HG02571 (cell line): ENCODE measurements around the gene PPP1R7.
"Not testable (repeated sequence)": the region's sequence is repeated elsewhere in the genome, so short reads cannot be mapped to it uniquely, and the experiment has no call there.

ENCODE experiments used
- ATAC-seq: cut with Tn5 transposase; IDR thresholded peaks from one replicate; pipeline ENCODE4 v1.9.1; 2021; ENCODE audit warnings: mild to moderate bottlenecking, moderate library complexity; ENCODE audit not compliant: unreplicated experiment

The PPP1R7 gene, protein sequence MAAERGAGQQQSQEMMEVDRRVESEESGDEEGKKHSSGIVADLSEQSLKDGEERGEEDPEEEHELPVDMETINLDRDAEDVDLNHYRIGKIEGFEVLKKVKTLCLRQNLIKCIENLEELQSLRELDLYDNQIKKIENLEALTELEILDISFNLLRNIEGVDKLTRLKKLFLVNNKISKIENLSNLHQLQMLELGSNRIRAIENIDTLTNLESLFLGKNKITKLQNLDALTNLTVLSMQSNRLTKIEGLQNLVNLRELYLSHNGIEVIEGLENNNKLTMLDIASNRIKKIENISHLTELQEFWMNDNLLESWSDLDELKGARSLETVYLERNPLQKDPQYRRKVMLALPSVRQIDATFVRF

DNA sequence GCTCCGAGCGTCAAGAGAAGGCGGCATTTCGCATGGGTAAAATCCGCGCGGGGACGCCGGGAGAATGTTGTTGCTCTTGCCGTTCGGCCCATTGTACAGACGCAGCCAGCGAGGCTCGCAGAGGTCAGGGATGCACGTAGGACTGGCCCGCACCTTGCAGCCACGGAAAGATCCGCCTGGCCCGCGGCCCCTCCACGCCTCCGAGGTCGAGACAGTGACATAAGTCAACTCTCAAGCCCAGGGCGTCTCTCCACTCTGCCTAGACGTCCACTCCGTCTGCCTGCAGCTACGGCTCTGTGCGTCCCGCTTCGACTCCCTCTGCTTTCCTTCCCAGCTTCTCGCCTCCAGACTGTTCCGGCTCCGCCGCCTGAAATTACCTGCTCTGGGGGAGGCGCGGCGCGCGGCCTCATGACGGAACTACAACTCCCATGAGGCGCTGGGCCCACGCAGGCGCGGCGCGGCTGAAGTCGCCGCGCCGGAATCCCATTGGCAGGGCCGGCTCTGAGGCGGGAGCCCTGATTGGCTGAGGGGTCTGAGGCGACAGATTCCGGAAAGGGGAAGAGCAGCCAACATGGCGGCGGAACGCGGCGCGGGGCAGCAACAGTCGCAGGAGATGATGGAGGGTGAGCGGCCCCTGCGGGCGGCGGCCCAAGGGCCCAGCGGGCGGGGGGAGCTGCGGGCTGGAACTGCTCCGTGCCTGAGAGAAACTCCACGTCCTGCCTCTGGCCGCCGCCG, at the start of gene PPP1R7:
Gene PPP1R7, plus strand, starts transcription at position 543 of the 735 bp plus-strand sequence. Its CDS starts 29 bp downstream, at position 572.
- ATAC-seq: peak; percentile 73

DNA sequence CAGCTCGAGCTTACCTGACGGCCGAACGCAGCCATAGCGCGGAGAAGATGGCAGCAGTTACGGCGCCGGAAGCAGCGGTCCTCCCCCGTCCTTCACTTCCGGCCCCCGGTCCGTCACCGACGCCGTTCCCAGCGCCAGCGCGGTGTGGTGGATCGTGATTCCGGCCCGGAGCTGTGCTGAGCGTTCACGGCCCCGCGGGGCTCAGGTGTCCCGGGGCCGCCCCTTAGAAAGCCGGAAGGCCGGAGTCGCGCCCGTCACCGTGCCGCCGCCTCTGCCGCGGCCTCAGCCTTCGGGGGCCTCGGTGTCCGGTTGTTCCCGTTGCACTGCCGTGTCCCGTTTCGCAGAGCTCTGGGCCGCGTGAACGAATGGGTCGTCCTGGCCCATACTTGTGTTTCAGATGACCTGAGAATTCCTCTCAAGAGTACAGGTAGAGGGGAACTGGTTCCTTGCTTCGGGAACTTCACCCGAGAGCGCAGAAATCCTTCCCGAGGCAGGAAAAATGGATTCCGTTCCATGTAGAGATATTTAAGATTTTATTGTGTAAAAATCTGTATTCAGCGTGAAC, 47.9 kb upstream of the PPP1R7 start, which contains the start of gene MTERF4:
Gene MTERF4, minus strand, starts transcription at position 49 of the 565 bp plus-strand sequence. Its CDS starts 14 bp downstream, at position 35.
- ATAC-seq: peak; percentile 87

DNA sequence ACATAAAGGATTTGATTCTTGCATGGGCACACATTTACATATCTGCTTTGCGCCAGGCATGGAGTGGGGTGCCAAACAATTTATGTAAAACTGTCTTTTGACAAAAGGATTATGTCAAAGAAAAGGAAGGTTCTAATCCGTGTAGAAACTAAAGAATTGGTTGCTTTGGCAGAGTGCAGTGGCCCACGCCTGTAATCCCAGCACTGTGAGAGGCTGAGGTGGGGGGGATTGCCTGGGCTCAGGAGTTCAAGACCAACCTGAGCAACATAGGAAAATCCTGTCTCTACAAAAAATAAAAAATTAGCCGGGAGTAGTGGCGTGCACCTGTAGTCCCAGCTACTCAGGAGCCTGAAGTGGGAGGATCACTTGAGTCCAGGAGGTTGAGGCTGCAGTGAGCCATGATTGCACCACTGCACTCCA, 47.1 kb upstream of the PPP1R7 start:
- no peak for ATAC-seq

DNA sequence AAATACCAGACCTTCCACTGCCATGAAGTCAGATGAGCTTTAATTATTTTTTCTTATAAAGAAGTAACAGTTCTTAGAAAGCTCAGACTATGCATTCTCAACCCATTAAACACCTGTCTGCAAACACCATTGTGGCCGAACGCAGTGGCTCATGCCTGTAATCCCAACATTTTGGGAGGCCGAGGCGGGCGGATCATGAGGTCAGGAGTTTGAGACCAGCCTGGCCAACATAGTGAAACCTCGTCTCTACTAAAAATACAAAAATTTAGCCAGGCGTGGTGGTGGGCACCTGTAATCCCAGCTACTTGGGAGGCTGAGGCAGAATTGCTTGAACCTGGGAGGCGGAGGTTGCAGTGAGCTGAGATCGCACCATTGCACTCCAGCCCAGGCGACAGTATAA, 45.7 kb upstream of the PPP1R7 start:
- not testable (repeated sequence) for ATAC-seq

DNA sequence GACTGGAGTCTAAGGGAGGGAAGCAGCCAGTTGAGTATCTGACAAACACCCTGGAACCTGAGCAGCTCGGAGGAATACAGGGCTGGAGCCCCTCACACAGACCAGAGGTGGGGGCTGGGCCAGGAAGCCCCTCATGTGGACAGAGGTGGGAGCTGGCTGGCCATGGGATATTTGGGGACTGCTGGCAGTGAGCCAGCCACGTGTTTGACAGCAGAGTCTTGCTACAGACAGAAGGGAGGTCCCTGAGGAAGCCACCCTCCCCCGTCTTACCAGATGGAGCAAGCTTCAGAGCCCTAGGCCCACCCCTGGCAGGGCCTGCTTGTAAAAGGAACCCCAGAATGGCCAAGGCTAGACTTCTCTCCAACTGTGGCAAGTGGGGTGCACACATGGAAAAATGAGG, 44.6 kb upstream of the PPP1R7 start:
- ATAC-seq: no peak

DNA sequence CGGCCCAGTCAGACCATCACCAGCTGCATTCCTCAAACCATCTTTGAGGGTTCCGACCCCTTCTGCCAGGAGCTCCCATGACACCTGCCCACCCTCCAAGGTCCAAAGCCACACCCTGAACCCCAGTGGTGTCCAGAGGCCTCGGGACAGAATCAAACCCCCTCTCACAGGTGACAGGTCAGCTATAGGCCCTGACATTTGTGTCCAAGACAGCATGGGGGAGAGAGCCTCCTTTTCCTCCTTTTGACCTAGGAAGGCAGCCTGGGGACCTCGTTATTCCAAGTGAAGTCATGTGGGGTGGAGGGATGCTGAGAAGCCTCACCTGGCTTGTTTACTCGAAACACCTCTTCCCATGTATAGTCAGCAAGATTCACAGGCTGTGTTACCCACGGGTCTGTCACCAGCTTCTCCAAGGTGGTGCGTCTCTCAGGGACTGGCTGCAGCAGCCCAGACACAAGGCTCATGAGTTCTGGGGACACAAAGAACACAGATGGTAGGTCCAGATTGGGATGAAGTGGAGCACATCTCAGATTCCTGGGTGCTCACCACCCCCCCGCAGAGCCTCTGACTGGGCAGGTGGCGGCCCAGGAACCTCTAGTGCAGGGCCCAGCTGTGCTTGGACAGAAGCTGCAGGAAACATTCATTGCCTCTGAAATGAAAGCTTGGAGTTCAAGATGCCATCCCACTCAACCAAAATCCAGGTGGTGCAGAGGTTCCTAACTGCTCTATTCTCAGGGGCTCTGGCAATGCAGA, 43.1 kb upstream of the PPP1R7 start:
- no peak for ATAC-seq

DNA sequence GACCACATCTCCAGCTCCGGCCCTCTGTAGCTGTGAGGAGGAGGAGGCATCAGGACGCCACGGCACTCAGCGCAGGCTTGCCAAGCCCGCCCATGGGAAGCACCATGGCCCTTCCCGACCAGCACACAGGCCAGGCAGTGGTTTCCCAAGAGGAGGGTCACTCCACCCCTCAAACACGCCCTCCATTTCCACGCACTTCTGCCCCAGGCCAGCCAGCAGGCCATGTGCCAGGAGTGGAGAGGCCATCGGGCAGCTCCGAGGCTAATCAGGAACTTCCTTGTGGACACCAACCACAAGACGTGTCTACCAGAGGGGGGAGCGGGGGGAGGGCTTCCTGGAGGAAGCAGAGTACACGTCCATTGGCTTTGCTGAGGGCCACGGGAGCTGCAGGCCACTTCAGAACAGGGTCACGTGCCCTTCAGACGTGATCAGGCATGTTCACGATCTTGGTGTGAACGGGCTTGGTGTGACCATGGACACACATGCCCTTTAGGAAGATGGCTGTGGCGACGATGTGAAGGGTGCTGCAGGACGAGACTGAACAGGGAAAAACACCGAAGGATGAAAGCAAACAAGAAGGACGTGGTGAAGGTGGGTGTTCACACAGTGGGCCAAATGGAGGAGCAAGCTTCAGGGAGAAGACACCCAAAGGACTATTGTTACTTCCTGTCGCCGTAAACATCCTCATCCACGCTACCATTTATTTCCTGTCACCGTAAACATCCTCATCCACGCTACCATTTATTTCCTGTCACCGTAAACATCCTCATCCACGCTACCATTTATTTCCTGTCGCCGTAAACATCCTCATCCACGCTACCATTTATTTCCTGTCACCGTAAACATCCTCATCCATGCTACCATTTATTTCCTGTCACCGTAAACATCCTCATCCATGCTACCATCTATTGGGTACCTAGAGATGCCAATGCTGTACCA, 41.7 kb upstream of the PPP1R7 start:
- no peak for ATAC-seq

DNA sequence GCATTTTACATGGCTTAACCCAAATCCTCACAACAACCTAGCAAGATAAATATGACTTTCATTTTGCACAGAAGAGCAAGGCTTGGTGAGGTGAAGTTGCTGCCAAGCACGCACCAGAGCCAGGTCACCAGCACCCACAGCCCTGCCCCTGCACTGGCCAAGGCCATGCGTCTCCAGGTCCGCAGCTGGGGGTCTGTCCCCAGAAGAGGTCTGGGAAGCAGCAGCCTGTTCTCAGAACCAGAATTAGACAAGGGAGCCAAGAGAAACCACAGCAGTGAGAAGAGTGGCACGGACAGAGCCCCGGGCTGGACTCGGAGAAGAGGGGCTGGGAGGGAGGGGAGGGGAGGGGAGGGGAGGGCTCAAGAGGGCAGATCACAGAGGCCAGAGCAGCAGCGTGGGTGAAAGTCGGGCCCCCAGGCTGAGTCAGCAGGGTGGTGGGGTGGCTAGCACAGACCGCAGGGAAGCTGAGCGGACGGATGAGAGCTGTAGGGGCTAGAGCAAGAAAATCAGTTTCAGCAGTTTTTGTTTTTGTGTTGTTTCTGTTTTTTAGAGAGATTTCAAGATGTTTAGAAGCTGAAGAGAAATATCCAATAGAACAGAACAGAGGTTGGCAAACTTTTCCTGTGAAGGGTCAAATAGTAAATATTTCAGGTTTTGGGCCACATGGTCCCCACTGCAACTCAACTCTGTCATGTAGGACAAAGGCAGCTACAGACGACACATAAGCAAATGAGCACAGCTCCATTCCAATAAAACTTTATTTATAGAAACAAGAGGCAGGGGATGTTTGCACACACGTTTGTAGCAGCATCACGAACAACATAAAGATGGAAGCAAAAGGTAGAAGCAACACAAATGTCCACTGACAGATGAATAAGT, 40.8 kb upstream of the PPP1R7 start:
- no peak for ATAC-seq

DNA sequence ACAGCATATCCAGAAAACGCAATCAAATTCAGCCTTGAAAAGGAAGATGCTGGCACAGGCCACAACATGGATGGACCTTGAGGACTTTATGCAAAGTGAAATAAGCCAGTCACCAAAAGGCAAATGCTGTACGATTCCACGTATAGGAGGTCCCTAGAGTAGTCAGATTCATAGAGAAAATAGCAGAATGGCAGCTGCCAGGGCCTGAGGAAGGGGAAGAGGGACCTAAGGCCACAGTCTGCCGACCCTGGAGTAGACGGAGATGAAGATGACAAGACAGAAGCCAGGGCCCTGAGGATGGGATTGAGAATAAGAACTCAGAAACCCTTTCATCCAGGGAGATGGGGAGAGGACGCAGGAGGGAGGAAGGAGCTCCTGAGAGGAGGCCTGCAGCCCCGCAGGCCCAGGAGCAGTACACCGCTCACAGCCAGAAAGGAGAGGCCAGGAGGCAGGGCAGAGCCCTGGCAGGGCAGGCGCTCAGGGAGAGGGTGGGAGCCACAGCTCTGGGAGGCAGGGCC, 40.1 kb upstream of the PPP1R7 start:
- ATAC-seq: no peak

DNA sequence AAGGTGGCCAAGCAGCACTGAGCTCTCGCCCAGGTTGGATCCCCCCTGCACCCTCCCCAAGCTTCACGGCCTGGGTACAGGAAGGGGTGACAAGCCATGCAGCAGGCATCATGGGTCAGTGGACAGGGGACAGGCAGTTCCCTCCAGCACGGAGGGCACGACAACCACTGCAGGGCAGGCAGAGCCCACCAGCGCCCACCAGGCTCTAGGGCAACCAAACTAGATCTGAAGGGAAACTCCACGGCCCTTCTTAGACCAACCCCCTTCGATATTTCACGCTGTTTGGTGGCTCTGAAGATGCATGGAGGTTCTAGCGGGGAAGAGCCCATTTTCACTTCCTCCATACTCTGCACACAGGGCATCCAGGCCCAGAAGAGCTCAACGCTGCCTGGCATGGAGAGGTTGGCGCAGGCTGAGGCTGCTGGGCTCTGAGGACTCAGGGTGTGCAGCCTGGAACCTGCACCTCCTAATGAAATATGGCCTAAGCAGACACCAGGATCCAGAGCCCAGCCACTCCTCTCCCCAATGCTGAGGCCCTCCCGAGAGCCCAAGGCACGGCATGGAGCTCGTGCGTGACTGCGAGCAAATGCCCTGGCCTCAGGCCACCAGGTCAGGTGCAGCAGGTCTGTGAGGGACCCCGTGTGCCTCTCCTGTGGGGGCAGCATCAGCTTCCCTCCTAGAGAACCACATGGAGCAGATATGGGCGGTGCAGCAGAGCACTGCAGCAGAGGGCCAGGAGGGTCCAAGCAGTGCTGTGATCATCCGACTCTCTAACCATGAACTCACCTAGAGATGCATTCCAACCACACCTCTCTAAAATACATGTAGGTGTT, 39.4 kb upstream of the PPP1R7 start:
- ATAC-seq: no peak

DNA sequence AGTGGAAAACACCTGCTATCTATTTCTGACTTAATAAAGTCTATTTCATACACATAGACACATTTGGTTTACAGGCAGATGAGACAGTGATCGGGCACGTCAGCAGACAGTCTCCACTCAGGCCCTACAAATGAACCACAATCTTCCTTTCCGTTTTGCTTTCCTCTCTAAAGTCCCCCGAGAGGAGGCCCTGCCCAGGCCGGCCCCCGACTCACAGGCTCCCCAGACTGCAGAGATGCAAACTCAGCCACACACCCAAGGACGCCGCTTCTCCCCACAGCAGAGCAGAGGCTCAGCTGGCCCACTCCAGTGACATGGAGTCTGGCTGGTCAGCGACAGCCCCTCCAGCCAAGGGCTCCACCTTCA, 38.8 kb upstream of the PPP1R7 start:
- no peak for ATAC-seq

DNA sequence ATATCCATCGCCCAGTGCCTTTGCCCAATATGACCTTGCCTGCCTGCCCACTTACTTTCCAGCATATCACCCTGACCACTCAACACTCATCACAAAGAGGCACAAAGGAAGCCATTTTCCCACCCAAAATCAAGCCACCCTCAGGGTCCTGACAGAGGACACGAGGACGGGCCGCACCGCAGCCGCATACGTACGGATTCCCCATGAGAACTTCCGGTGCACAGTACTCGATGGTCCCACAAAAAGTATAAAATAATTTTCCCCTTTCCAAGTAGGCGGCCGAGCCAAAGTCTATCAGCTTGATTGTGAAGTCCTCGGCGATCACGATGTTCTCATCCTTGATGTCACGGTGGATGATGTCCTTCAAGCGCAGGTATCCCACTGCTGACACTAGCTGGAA, 38.2 kb upstream of the PPP1R7 start:
- ATAC-seq: no peak

DNA sequence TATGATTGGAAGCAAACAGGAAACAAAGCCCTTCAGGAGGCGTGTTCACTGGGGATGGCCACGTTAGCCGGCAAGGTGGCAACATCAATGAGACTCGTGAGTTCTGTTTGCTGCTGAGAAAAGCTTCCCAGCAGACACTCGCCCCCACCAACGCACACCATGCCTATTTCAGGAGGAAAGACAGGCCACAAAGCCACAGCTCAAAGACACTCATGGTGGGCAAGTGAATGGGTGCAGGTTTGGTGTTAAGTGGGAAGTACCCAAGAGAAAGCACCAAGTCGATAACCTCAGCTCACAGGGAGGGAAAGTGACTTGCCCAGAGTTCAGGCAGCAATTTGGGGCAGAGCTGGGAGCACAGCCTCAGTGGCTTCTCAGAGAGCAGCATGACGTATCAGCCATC, 37.7 kb upstream of the PPP1R7 start:
- no peak for ATAC-seq

DNA sequence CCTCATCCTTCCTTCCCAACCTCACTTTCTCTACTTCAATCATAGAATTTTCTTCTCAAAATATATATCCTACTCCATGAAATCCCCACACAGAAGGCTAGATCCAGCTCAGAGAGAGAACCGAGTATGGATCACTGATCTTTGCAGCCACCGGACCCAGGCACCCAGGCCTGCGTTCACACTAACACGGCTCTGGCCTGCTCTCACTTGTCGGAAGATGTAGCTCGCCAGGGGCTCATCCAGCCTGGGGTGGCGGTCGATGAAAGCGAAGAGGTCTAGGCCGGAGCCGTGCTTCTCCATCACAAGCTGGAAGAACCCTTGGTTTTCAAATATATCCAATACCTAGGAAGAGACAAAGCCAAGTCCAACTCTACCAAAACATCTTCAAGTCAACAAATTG, 35.4 kb upstream of the PPP1R7 start:
- ATAC-seq: no peak

DNA sequence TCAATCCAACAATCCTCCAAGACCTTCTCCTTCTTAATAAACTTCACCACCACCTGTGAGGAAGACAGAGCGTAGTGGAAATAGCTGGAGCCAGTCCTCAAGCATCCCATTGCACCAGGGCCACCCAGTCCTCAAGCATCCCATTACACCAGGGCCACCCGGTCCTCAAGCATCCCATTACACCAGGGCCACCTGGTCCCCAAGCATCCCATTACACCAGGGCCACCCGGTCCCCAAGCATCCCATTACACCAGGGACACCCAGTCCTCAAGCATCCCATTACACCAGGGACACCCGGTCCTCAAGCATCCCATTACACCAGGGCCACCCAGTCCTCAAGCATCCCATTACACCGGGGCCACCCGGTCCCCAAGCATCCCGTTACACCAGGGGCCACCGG, 34.9 kb upstream of the PPP1R7 start:
- ATAC-seq: no peak

DNA sequence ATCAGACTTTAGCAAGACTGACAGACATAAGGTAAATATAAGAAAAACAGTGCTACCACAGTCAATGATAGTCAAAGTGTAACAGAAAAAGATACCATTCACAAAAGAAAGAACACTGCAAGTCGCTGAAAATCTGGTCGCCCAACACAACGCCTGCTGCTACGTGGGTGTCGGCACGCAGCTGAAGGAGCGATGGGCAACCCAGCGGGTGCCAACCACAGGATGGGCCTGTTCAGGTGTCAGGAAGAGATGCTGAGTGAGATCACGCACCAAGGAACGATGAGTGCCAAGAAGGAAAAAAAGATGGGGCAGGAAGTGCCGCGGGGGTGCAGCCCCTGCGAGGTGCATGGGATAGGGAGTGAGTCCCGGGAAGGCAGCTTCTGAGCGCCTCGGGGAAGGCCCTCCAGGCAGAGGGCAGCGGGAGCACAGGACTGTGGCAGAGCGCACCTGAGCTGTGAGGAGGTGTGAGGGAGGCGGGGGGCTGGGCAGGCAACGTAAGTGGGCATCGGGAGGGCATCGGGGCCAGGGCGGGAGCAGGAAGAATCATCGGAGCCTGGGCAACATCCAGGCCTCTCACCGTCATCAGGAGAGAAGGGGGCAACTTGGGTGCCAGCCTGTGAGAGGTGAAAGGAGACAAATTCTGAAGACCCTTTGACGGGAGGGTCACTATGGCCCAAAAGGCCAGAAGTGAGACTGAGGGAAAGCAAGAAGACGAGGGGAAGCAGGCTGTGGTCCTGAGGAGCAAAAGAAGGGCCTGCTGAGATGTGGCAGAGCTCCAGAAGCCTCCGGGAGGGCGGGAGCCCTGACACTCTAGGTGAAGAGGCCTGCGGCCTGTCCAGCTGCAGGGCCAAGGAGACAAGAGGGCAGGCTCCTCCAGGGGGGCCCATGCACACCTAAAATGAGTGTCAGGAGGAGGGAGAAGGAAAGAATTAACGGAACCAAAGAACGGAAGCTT, 33.4 kb upstream of the PPP1R7 start:
- ATAC-seq: no peak
